Testis (tissue), 3 donors: ENCODE data around the gene IRGQ. TPM values are rescaled to one million over a fixed set of nuclear protein-coding genes. Genes with fewer than 3 reads are reported as not detected.

Experiments
- DNase-seq: peaks from one replicate; pipeline ENCODE4 v3.0.0-alpha.2; 2019
- H3K27ac ChIP-seq, 2 donors: fragments of 200-600 bp; sonication (generic); one replicate each; pipeline ENCODE4 v1.5.1; 2019
- H3K27me3 ChIP-seq: fragments of 200-600 bp; sonication (generic); one replicate; pipeline ENCODE4 v1.5.1; 2019
- H3K36me3 ChIP-seq: fragments of 200-600 bp; sonication (generic); one replicate; pipeline ENCODE4 v1.5.1; 2017; ENCODE audit warnings: low read depth; ENCODE audit errors: missing control alignments
- H3K4me1 ChIP-seq: fragments of 200-600 bp; sonication (generic); one replicate; pipeline ENCODE4 v1.5.1; 2019
- H3K4me3 ChIP-seq, 2 donors: fragments of 200-600 bp; sonication (generic); one replicate each; pipeline ENCODE4 v1.5.1; 2017 to 2019
- H3K9me3 ChIP-seq: fragments of 200-600 bp; sonication (generic); one replicate; pipeline ENCODE4 v1.5.1; 2017
- POLR2A ChIP-seq: fragments of 450-650 bp; IDR thresholded peaks from one replicate; pipeline ENCODE4 v1.6.1; 2017; ENCODE audit warnings: antibody characterized with exemption, mild to moderate bottlenecking, moderate library complexity
- WGBS, 2 donors: methylation state at CpG; one replicate each; pipeline ENCODE4 v1.1.5; 2018; 5-methylcytosine and 5-hydroxymethylcytosine counted together
- intact Hi-C: fragments of 100-400 bp; cut with DNase I; formaldehyde crosslinking; loops from one replicate; pipeline ENCODE4 v1.15.1; 2023; ENCODE audit warnings: low total_unique reads
- polyA plus RNA-seq: library from polyadenylated mRNA; stranded (reverse); fragments of 350-450 nt; fragmentation: Illumina TruSeq; extraction: RNeasy Lipid Tissue Mini Kit (QIAGEN cat#74804); gene quantifications from one replicate; pipeline ENCODE4 v1.2.3, GENCODE V29; 2014; ENCODE audit warnings: low read depth, low replicate concordance; ENCODE audit not compliant: insufficient read depth
- total RNA-seq, 2 donors: library from RNA; depleted of rRNA; stranded (reverse); fragments of >200 nt; gene quantifications; one replicate each; pipeline ENCODE4 v1.2.3, GENCODE V29; 2016
- TF ChIP-seq, protein P1 (sequence below), 3 experiments: fragments of 450-650 bp in 2 of 3; fragments of 200-600 bp in 1 of 3; sonication (generic) in 1 of 3; IDR thresholded peaks; one replicate each; pipeline ENCODE4 v1.5.1; 2016 to 2019; ENCODE audit warnings: antibody characterized with exemption in 3 of 3, mild to moderate bottlenecking in 2 of 3, moderate library complexity in 1 of 3

IRGQ gene
- total and polyA plus RNA-seq, 3 donors from 2014 or later = 6.0 to 29.0 (median 26.4) TPM

DNA sequence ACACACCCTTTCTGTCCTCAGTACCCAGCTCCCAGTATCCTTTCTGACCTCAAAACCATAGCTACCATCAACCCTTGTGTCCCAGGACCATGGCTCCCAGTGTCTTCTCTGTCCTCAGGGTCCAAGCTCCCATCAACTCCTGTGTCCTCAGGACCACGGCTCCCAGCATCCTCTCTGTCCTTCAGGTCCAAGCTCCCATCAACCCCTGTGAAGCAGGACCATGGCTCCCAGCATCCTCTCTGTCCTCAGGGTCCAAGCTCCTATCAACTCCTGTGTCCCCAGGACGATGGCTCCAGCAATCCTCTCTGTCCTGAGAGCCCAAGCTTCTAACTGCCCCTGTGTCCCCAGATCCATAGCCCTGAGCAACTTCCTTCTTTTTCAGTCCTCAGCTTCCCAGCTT lies 45.4 kb upstream of the IRGQ start:
- Histone ChIP-seq H3K27ac (no peak overlapping the region), H3K27me3 (no peaks in the 10 kb centered on the region), H3K4me3 (no peak overlapping the region), H3K4me1 (peaks cover 2% of the 10 kb centered on the region), H3K9me3 (no peaks in the 10 kb centered on the region), H3K36me3 (no peaks in the 10 kb centered on the region)
- intact Hi-C loops = no loop called here
- 75 to 89% methylated on average over 2 of the region's 2 CpGs for WGBS, 2 donors
- TF ChIP-seq, protein P1, sequence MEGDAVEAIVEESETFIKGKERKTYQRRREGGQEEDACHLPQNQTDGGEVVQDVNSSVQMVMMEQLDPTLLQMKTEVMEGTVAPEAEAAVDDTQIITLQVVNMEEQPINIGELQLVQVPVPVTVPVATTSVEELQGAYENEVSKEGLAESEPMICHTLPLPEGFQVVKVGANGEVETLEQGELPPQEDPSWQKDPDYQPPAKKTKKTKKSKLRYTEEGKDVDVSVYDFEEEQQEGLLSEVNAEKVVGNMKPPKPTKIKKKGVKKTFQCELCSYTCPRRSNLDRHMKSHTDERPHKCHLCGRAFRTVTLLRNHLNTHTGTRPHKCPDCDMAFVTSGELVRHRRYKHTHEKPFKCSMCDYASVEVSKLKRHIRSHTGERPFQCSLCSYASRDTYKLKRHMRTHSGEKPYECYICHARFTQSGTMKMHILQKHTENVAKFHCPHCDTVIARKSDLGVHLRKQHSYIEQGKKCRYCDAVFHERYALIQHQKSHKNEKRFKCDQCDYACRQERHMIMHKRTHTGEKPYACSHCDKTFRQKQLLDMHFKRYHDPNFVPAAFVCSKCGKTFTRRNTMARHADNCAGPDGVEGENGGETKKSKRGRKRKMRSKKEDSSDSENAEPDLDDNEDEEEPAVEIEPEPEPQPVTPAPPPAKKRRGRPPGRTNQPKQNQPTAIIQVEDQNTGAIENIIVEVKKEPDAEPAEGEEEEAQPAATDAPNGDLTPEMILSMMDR (IDR thresholded peaks at IDR 0.05) = no peak
- TF ChIP-seq POLR2A = no peak
- DNase-seq = peak; percentile 24

DNA sequence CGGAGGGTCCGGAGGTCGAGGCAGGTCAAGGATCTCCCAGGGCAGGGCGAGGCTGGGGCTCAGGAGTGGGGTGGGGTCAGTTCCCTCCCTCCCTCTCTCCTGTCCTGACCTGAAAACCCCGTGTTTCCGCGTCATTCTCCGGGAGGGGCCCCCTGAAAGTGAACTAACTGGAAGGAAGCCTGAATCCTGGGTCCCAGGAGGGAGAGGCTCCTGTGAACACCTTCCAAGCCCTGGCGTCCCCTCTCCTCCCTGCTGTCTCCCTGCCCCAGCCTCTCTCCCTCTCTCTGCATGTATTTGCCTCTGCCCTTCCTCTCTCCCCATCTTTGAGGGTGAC lies 44.5 kb upstream of the IRGQ start:
- H3K4me3 ChIP-seq = peak overlapping the region; percentile 29 to 47
- WGBS, 2 donors = 5 to 9% methylated on average over 8 to 9 of the region's 9 CpGs
- H3K9me3 ChIP-seq = no peaks in the 10 kb centered on the region
- intact Hi-C loops = no loop called here
- no peak overlapping the region for H3K27ac ChIP-seq
- no peaks in the 10 kb centered on the region for H3K36me3 ChIP-seq
- no peaks in the 10 kb centered on the region for H3K27me3 ChIP-seq
- no peak for DNase-seq
- TF ChIP-seq POLR2A = no peak
- TF ChIP-seq, protein P1 (IDR thresholded peaks at IDR 0.05) = no peak
- H3K4me1 ChIP-seq = peaks cover 2% of the 10 kb centered on the region

DNA sequence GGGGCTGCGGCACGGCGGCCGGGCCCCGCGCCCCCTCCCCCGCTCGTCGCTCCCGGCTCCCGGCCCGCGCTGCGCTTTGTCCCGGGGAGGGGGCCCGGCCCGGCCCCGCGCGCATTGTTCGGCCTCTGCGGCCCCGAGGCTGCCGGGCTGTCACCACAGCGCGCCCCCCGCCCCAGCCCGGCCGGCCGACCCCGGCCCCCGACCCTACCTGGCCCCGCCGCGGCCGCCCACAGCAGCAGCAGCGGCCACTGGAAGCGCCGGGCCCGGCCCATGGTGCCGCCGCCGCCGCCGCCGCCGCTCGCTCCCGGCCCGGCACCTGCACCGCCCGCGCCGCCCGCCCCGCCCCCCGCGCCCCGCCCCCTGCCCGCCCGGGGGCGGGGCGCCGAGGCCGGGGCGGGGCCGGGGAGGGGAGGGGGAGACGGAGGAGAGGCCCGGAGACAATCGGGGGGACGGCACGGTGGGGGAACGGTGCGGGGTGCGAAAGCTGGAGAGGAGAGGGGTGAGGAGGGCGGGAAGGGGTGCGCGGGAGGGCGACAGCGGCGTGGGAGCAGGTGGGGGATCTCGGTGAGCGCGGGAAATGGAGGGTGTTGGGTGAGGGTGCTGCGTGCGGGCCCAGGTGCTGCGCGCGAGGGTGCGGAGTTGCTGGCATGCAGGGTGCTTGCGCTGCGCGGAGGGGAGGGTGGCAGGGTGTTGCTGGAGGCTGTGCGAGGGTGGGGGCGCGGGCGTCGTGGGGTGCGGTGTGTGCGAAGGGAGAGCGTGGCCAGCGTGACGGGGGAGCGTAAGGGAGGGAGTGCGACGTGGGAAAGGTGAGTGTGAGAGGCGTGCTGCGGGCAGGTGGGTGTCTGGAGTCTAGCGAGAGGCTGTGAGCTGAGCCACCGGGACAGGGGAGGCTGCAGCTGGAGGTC lies 43.8 kb upstream of the IRGQ start, which contains the start of gene CADM4:
TSS of gene CADM4 (minus strand) at position 332 of the 905 bp plus-strand sequence. CDS start at position 272, 60 bp downstream.
- no peak for DNase-seq
- Histone ChIP-seq H3K36me3 (no peaks in the 10 kb centered on the region), H3K4me1 (peaks cover 7% of the 10 kb centered on the region), H3K27ac (no peak within 1 kb of the TSS), H3K27me3 (no peaks in the 10 kb centered on the region), H3K9me3 (no peaks in the 10 kb centered on the region), H3K4me3 (peak within 1 kb of the TSS; percentile 29 to 47)
- intact Hi-C loops = no loop called here
- TF ChIP-seq POLR2A = no peak
- 1% methylated on average over 34 to 70 of the region's 110 CpGs for WGBS, 2 donors

DNA sequence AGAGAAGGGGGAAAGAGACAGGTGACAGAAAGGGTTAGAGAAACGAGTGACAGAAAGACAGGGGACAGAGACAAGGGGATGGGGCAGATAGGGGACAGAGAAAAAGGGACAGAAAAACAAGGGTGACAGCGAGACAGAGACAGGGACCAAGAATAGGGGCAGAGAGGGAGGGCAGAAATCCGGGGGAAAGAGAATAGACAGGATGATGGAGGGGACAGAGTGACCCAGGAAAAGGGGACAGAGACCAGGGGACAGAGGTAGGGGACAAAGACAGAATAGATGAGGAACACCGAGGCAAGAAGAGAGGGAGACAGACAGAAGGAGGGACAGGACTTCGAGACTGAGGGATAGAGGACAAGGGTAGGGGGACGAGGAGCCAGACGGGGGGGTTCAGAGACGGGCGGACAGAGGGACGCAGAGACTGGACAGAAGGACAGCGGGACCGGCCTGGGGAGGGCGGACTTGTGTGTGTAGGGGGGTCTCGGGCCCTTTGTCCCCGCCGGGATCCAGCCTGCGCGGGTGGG lies 43.1 kb upstream of the IRGQ start:
- 8 to 11% methylated on average over 13 to 18 of the region's 18 CpGs for WGBS, 2 donors
- Histone ChIP-seq H3K4me1 (peaks cover 8% of the 10 kb centered on the region), H3K4me3 (no peak overlapping the region), H3K36me3 (no peaks in the 10 kb centered on the region), H3K9me3 (no peaks in the 10 kb centered on the region), H3K27ac (no peak overlapping the region), H3K27me3 (no peaks in the 10 kb centered on the region)
- no peak for DNase-seq
- no peak for TF ChIP-seq POLR2A
- intact Hi-C loops = no loop called here

DNA sequence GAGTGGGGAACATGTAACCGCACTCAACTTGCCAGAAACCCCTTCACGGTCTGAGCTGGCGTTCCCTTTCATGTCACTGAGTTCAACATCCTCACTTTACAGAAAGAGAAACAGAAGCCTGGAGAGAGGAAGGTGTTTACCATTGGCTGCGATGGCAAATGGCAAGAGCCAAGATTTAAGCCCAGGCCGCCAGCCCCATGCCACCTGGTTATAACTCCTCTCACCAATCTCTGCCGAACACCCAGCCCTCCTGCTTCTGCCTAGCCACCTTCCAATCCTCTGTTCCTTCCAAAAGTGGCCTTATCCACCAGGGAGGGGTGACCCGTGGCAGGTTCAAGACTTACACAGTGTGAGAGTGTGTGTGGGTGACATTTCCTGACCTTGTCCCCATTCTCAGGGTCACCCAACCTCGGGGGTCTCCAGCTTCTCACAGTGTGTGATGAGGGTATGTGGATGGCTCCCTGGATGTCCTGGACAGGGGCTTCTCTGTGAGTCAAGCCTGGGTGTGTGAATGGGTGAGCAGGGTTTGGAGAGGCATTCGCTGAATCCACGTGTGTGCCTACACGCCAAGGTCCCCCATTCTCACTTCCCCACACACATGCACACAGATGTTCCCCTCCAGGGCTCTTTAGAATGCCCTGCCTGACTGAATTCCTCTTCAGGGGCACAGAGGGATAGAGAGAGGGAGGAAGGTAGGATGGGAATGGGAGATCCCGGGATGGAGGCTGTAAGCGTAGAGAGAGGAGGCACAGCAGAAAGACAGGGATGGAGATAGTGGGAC lies 42.5 kb upstream of the IRGQ start:
- peaks cover 8% of the 10 kb centered on the region for H3K4me1 ChIP-seq
- DNase-seq = no peak
- H3K27ac ChIP-seq = no peak overlapping the region
- H3K4me3 ChIP-seq = no peak overlapping the region
- H3K27me3 ChIP-seq = no peaks in the 10 kb centered on the region
- H3K9me3 ChIP-seq = no peaks in the 10 kb centered on the region
- TF ChIP-seq, protein P1 (IDR thresholded peaks at IDR 0.05) = no peak
- TF ChIP-seq POLR2A = no peak
- H3K36me3 ChIP-seq = no peaks in the 10 kb centered on the region
- intact Hi-C loops = no loop called here
- WGBS, 2 donors = 72 to 73% methylated on average over 13 of the region's 13 CpGs
